Skeletal muscle cell (primary cell): Measurements from ENCODE around the gene GIMAP7.
"Not testable (repeated sequence)": the region's sequence is repeated elsewhere in the genome, so short reads cannot be mapped to it uniquely, and the experiment has no call there.

ENCODE experiments used
- DNase-seq: peaks from one replicate; pipeline ENCODE4 v3.0.0-alpha.2; 2010; ENCODE audit warnings: low read depth
- H3K4me3 ChIP-seq: 2 replicates; pipeline ENCODE4 v1.5.1; 2011; ENCODE audit warnings: low read depth, mild to moderate bottlenecking, control low read depth, low read length, moderate library complexity

The GIMAP7 gene

GRCh38 chr7:150514748-150515222 lies at the start of gene GIMAP7:
Gene GIMAP7, plus strand, starts transcription at chr7:150514872. Its CDS starts 5,103 bp downstream, at chr7:150519975.
- no peak within 1 kb of the TSS for H3K4me3 ChIP-seq
- no peak for DNase-seq

DNA sequence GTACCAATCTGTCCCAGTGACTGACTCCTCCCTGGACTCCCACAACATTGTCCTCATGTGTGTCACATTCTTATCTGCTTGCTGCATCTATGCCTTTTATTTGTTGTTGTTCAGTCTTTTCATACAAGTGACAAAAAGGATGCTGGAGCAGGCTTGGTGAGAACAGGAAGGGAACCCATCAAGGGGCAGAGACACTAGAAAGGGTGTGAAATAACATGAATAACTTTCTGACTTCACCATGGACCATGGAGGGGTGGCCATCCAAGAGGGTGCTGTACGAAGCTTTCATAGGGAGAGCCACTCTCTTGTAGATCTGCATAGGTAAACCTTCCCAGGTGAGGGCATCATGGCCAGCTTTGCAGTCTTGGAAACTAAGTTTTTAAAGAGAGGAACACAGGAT lies 49.7 kb upstream of the GIMAP7 start:
- no peak overlapping the region for H3K4me3 ChIP-seq
- DNase-seq: no peak

DNA sequence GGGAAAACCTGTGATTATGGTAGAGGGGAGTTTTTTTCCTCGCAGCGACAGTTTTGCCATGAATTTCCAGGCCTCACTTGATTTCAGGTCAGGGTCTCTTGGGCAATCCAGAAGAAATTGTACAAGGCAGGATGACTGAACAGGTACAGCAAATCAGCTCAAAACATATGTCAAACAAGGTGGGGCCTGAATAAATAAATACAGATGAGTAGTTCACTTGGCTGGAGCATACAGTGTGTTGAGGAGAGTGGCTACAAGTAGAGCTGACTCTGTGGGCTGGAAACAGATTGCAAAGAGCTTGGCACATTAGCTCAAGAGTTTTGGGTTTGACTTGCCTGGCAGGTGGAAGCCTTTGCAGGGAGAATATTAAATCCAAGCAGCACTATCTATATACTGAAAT lies 49.3 kb upstream of the GIMAP7 start:
- no peak for DNase-seq
- H3K4me3 ChIP-seq: no peak overlapping the region

- no peak for DNase-seq
- H3K4me3 ChIP-seq: no peak overlapping the region
Measured at GRCh38 chr7:150466477-150466876, 48.2 kb upstream of the GIMAP7 start.

GRCh38 chr7:150468241-150468640 lies 46.4 kb upstream of the GIMAP7 start:
- DNase-seq: no peak
- no peak overlapping the region for H3K4me3 ChIP-seq

- H3K4me3 ChIP-seq: no peak overlapping the region
- DNase-seq: no peak
Measured at GRCh38 chr7:150471886-150472285, 42.8 kb upstream of the GIMAP7 start.

DNA sequence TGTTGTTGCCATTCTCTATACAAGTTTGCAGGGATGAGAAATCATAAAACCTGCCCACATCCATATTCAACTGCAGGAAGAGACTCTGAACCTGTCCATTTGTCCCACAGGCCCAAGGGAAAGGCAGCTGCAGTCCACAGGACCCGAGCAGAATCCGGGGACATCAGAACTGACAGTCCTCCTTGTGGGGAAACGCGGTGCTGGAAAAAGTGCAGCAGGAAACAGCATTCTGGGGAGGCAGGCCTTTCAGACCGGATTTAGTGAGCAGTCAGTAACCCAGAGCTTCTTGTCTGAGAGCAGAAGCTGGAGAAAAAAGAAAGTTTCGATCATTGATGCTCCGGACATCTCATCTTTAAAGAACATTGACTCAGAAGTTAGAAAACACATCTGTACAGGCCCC lies 40.8 kb upstream of the GIMAP7 start:
- DNase-seq: no peak
- no peak overlapping the region for H3K4me3 ChIP-seq

DNA sequence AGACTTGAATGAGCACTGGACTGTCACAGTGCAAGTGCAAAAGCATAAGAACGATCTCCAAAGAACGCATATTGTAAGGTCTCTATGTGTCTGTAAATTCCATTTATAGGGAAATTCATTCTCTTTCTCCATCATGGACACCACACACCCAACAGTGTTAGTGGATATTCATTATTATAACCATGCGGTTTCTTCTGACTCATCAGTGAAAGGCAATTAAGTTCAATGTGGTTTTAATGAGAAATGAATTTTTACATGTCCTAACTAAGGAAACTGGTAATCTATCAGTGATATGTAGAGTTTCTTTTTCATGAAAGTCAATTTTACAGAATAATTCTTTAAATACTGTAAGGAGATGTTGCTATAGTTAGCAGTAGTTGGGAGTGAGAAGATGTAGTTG lies 38.4 kb upstream of the GIMAP7 start:
- H3K4me3 ChIP-seq: no peak overlapping the region
- no peak for DNase-seq

DNA sequence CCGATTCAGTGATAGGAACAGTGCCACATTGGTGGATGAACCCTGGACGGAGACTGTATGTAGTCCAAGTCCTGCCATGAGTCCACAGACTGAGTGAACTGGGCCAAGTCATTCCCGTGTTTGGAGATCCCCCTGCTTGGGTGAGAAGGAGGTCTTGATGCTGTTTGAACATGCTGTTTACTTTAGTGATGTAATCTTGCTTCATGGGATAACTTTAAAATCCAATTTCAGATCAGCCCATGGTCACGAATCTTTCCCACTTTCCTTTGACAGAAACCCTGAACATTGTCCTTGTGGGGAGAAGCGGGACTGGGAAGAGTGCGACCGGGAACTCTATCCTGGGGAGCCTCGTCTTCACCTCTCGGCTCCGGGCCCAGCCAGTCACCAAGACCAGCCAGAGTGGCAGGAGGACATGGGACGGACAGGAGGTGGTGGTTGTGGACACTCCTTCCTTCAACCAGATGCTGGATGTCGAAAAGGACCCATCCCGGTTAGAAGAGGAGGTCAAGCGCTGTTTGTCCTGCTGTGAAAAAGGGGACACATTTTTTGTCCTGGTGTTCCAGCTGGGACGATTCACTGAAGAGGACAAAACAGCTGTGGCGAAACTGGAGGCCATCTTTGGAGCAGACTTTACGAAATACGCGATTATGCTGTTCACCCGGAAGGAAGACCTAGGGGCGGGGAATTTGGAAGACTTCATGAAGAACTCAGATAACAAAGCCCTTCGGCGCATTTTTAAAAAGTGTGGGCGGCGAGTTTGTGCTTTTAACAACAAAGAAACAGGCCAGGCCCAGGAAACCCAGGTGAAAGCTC lies 37.6 kb upstream of the GIMAP7 start:
- no peak for DNase-seq
- no peak overlapping the region for H3K4me3 ChIP-seq

DNA sequence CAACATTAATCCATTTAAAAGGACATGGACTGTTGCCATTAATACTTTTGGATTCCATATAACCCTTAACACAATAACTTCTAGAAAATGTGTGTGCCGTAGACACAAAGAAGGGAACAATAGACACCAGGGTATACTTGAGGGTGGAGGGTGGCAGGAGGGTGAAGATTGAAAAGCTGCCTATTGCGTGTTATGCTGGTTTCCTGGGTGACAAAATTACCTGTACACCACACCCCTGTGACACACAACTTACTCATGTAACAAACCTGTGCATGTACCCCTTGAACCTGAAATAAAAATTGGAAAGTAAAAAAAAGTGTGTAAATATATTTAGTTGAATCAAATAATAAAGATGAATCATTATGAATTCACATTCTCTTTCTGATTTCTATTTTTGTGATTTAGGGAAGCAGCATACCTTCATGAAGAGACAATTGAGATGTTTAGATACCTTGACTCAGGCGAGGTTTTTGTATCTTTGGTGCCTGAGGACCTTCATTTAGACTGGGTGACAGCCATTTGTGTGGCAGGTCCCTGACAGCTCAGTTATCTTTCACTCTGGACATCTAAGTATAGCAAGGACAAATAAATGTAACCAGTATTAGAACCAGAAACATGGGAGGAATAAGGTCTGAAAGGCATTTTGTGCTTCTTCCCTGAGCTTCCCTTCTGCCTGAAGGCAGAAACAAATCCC lies 35.5 kb upstream of the GIMAP7 start:
- H3K4me3 ChIP-seq: no peak overlapping the region

GRCh38 chr7:150481186-150481920 lies 33.3 kb upstream of the GIMAP7 start:
- DNase-seq: no peak
- H3K4me3 ChIP-seq: no peak overlapping the region

More for the DNA sequence above, 35.5 kb upstream of the GIMAP7 start:
- no peak for DNase-seq

GRCh38 chr7:150481922-150482321 lies 32.8 kb upstream of the GIMAP7 start:
- no peak for DNase-seq
- no peak overlapping the region for H3K4me3 ChIP-seq

- H3K4me3 ChIP-seq, DNase-seq: not testable (repeated sequence)
Measured at GRCh38 chr7:150483514-150483913, 31.2 kb upstream of the GIMAP7 start.

DNA sequence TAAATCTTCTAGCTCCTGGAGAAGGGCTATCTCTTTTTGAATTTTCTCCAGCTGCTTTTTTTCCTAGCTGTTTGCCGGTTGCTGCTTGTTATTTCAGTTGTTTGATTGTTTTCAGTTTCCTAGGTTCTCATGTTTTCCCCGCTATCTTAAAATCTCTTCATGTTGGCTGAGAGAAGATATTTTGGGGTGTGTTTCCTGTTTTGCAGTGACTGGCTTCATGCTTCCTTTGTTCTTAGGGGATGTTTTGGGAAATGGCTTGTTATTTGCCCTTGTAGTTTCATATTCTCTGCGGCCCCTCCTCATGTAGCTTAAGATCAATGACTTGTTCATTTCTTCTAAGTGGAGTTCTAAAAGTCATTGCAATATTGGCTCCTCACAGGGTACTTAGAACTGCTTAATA lies 30.6 kb upstream of the GIMAP7 start:
- DNase-seq, H3K4me3 ChIP-seq: not testable (repeated sequence)

GRCh38 chr7:150487625-150488024 lies 27.0 kb upstream of the GIMAP7 start:
- no peak overlapping the region for H3K4me3 ChIP-seq
- DNase-seq: no peak

DNA sequence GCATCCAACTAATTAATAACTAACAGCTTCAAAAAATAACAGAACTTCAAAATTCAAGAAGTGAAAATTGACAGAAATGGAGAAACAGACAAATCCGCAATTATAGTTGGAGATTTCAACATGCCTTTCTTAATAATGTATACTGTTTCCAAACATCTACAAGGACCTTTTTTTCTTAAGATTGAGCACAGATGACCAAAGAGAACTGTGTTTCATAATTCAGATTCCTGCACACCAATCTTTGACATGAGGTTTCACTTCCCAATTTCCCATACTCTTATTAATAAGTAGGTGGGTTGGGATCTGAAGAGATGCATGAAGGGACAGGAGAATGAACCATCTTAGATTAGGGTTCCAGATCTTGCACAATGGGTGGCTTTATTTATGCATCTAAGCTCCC lies 24.9 kb upstream of the GIMAP7 start:
- H3K4me3 ChIP-seq: no peak overlapping the region
- no peak for DNase-seq

DNA sequence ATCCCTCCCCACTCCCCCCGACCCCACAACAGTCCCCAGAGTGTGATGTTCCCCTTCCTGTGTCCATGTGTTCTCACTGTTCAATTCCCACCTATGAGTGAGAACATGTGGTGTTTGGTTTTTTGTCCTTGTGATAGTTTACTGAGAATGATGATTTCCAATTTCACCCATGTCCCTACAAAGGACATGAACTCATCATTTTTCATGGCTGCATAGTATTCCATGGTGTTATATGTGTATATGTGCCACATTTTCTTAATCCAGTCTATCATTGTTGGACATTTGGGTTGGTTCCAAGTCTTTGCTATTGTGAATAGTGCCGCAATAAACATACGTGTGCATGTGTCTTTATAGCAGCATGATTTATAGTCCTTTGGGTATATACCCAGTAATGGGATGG lies 21.2 kb upstream of the GIMAP7 start:
- DNase-seq: not testable (repeated sequence)

GRCh38 chr7:150502519-150502918 lies 12.2 kb upstream of the GIMAP7 start:
- H3K4me3 ChIP-seq: no peak overlapping the region
- DNase-seq: no peak

More for the DNA sequence above, 21.2 kb upstream of the GIMAP7 start:
- not testable (repeated sequence) for H3K4me3 ChIP-seq

DNA sequence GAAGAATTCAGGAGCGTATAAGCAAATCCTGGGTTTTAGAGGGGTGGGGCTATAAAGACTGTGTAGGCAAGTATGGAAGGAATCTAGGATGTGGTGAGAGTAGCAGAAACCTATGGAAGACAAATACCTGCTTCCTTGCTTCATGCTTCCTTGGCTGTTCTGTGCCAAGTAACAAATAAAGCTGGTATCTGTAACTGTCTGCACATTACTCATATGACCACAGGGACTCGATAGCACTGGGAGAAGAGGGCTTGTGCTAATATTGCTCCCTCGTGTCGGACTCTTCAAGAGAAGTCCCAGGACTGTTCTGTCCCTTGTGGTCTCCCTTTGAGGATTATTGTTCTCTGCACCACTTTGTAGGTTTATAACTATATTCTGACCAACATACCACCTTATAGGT lies 11.5 kb upstream of the GIMAP7 start:
- no peak for DNase-seq
- H3K4me3 ChIP-seq: no peak overlapping the region

DNA sequence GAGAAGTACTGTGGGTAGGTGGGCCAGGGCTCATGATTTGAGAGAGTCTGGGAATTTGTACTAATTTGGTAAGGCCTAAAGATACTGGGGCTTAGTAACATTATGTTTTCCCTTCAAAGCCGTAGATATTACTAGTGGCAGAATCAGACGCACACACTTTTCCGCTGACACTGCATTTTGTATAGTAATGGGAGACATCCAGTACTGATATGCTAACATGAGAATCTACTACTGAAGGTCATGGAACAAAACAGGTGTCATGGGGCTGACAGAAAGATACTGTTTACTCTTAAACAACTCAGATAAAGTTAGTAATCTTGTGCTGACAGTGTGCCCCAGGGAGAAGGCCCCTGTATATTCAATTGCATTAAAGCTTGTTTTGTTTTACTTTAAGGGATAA lies 11.1 kb upstream of the GIMAP7 start:
- no peak for DNase-seq
- no peak overlapping the region for H3K4me3 ChIP-seq
